ENCODE measurements around the gene UBL4A. TPM values are rescaled to one million over a fixed set of nuclear protein-coding genes. Genes with fewer than 3 reads are reported as not detected.
A peak's percentile ranks its signal among the peaks of the same experiment; 100 is the strongest.

The UBL4A gene
- total RNA-seq, 1 experiment from 2014 or later: 37.4 TPM

- Histone ChIP-seq H3K9me3 (ENCODE audit: control insufficient read depth in 1 of 2, insufficient read depth in 1 of 2, low read depth in 1 of 2, low read length in 2 of 2) (no peaks in the 10 kb centered on the region), H3K4me1 (ENCODE audit: control insufficient read depth in 1 of 2, insufficient read depth in 2 of 2, low read length in 2 of 2) (peaks cover 3 to 17% of the 10 kb centered on the region in 2 experiments; a peak in 2 of 4 replicates), H3K9ac (ENCODE audit: low read length) (peak overlapping the region; percentile 59), H3K9me2 (ENCODE audit: insufficient read depth) (no peaks in the 10 kb centered on the region), H3K27me3 (ENCODE audit: insufficient read depth, low read length) (no peaks in the 10 kb centered on the region), H3K27ac (ENCODE audit: low read depth, low read length) (peak overlapping the region; percentile 53), H3K79me2 (ENCODE audit: insufficient read depth, low read length) (peaks cover 29% of the 10 kb centered on the region), H3K36me3 (ENCODE audit: control insufficient read depth in 1 of 2, insufficient read depth in 2 of 2, low read length in 2 of 2) (no peaks in the 10 kb centered on the region; a peak in 1 of 4 replicates), H4K20me1 (ENCODE audit: insufficient read depth) (no peaks in the 10 kb centered on the region), H2AFZ (ENCODE audit: low read depth, low read length, poor library complexity, severe bottlenecking) (no peak overlapping the region), H3K4me3 (replicated peaks in 1 of 2; ENCODE audit: low read depth in 1 of 2, low read length in 2 of 2) (peak overlapping the region; percentile 63 to 67), H3K4me2 (ENCODE audit: low read length) (peak overlapping the region; percentile 77)
- ChIA-PET RAD21 (ENCODE audit: low non-redundant PET in 1 of 2, low total read pairs in 2 of 2, uncharacterized antibody in 2 of 2, unreplicated experiment in 2 of 2) (no interaction called here), POLR2A (no interaction called here), CTCF (no interaction called here)
- BruUV-seq (replicated peaks): TSS peak; percentile 25
- DNase-seq (ENCODE audit: low read depth, low spot score) (no peak), ATAC-seq (no peak)
- intact Hi-C loops (cut with micrococcal nuclease): no loop called here
- no peak for TF ChIP-seq CTCF (IDR thresholded peaks at IDR 0.05 in 2 of 3, conservative IDR thresholded peaks at IDR 0.05 in 1 of 3; ENCODE audit: borderline replicate concordance in 1 of 3, insufficient read depth in 1 of 3, low read depth in 2 of 3, low read length in 2 of 3)
- TF ChIP-seq ELF1 (IDR thresholded peaks at IDR 0.05; ENCODE audit: borderline replicate concordance, low read depth): no peak
- TF ChIP-seq SP1 (IDR thresholded peaks at IDR 0.05; ENCODE audit: low read depth): no peak
- no peak for TF ChIP-seq SIN3A (IDR thresholded peaks at IDR 0.05; ENCODE audit: low read depth)
- no peak for TF ChIP-seq ZNF274 (IDR thresholded peaks at IDR 0.05; ENCODE audit: low read depth, low read length)
- TF ChIP-seq YY1 (IDR thresholded peaks at IDR 0.05; ENCODE audit: extremely low read depth, insufficient replicate concordance, low read depth, low read length): no peak
- TF ChIP-seq EZH2 (IDR thresholded peaks at IDR 0.05): no peak
- TF ChIP-seq SRF (IDR thresholded peaks at IDR 0.05; ENCODE audit: low read depth): no peak
- TF ChIP-seq POLR2AphosphoS5 (IDR thresholded peaks at IDR 0.05; ENCODE audit: low read depth, low read length): no peak
- TF ChIP-seq ZBTB33 (IDR thresholded peaks at IDR 0.05; ENCODE audit: extremely low read depth, insufficient replicate concordance, low read length): no peak
- TF ChIP-seq ZFX (IDR thresholded peaks at IDR 0.05): no peak
- no peak for TF ChIP-seq FOSL1 (IDR thresholded peaks at IDR 0.05; ENCODE audit: low read depth)
- no peak for TF ChIP-seq POLR2A (IDR thresholded peaks at IDR 0.05; ENCODE audit: borderline replicate concordance, extremely low read depth, insufficient read depth, insufficient read length)
- TF ChIP-seq REST (IDR thresholded peaks at IDR 0.05; ENCODE audit: low read depth): no peak
- no peak for TF ChIP-seq RAD21 (IDR thresholded peaks at IDR 0.05; ENCODE audit: low read depth)
- no peak for TF ChIP-seq CBX3 (IDR thresholded peaks at IDR 0.05; ENCODE audit: low read depth)
- no peak for TF ChIP-seq TCF7L2 (IDR thresholded peaks at IDR 0.05; ENCODE audit: borderline replicate concordance, extremely low read depth, insufficient read depth, insufficient read length)
- no peak for TF ChIP-seq ATF3 (IDR thresholded peaks at IDR 0.05)
- TF ChIP-seq CEBPB (IDR thresholded peaks at IDR 0.05; ENCODE audit: low read depth): no peak
- TF ChIP-seq EGR1 (IDR thresholded peaks at IDR 0.05; ENCODE audit: low read depth): no peak
These were observed 48.2 kb downstream of the UBL4A start for GRCh38 chrX:154437971-154438893.
